Measurements from ENCODE around the gene LAPTM5.

LAPTM5 gene

DNA sequence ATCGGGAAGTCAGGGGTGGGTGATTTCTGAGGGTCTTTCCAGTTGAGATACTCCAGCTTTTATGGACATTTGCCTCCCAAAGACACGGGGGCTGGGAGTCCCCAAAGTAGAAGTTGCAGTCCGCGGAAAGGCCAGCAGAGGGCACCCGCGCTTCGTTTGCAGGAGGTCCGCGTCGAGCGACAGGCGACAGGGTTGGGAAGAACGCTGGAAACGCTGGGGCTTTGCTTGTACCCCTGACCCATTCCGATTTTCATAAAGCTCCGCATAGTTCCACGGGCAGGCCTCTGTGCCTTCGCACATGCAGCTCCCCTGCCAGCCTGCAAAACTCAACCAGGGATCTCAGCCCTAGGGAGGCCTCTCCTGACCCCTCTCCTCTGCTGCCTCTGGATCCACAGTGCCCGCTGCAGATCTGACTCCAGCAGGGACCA, 44.2 kb upstream of the LAPTM5 start (continued):
- TF ChIP-seq, protein P1, sequence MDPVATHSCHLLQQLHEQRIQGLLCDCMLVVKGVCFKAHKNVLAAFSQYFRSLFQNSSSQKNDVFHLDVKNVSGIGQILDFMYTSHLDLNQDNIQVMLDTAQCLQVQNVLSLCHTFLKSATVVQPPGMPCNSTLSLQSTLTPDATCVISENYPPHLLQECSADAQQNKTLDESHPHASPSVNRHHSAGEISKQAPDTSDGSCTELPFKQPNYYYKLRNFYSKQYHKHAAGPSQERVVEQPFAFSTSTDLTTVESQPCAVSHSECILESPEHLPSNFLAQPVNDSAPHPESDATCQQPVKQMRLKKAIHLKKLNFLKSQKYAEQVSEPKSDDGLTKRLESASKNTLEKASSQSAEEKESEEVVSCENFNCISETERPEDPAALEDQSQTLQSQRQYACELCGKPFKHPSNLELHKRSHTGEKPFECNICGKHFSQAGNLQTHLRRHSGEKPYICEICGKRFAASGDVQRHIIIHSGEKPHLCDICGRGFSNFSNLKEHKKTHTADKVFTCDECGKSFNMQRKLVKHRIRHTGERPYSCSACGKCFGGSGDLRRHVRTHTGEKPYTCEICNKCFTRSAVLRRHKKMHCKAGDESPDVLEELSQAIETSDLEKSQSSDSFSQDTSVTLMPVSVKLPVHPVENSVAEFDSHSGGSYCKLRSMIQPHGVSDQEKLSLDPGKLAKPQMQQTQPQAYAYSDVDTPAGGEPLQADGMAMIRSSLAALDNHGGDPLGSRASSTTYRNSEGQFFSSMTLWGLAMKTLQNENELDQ (tag by site-specific recombination; IDR thresholded peaks at IDR 0.05; ENCODE audit: low read depth), result no peak
- no peak for TF ChIP-seq ZNF623 (tag by site-specific recombination; IDR thresholded peaks at IDR 0.05)

DNA sequence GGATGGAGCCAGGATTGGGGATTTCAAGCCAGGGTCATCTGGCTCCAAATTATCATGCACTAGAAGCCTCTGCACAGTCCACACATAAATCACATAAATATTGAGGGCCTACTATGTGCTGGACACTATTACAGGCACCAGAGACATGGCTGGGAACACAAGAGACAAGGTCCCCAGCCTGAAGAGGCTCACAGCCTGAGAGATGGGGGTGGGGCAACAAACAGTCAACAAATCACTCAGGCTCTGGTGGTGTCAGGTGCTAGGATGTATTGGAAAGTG, 41.6 kb upstream of the LAPTM5 start:
- CTCF ChIA-PET, result interaction anchor here (0.7 to 16.7 kb wide), 3 partner anchors 81 to 487 kb away, joined by 4 to 434 read pairs (median 4); no protein-coding TSS in a partner anchor

DNA sequence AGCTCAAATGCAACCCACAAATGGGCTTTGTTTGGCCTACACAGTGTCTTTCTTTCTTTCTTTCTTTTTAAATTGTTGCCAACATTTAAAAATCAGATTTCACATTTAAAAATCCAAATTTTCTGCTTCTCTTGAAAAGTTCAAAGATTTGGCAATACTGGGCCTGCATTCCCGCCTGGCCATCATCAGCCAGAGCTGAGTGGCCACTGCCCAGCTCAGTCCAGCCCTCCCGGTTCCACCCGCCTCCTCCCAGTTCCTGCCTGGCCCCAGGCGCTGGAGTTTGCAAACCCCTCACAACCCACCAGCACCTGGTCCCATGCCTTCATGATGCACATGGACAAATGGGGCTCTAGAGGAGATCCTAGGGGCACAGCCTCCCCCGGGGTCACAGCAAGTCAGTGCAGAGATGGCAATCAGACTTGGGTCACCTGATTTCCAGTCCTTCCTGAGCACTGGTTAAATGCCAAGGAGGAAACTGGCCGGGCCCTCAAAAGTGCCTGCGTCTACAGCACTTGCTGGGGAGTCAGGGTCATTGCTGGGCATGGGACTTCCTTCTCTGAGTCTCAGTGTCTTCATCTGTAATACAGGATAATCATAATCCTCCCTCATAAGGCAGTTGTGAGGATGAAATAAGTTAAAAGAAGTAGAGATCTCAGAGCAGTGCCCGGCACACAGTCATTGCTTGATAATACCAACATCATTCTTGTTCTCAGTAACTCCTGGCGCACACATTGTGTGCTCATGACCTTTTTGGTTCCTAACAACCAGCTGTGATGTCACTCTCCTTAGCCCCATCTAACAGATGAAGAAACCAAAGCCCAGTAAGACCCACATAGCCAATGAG, 41.0 kb upstream of the LAPTM5 start:
- ChIA-PET CTCF (interaction anchor here (0.6 to 16.7 kb wide), 8 partner anchors 16 to 343 kb away, joined by 3 to 434 read pairs (median 4); partner anchors contain the start of gene MATN1), POLR2A (no interaction called here)
- H3K9me3 ChIP-seq (ENCODE audit: control insufficient read depth, insufficient read depth, low read depth, low read length), result no peaks in the 10 kb centered on the region
- no peak overlapping the region for H3K27ac ChIP-seq (ENCODE audit: extremely low read depth, low read depth, low read length)
- TF ChIP-seq ZBTB48 (tag by site-specific recombination; IDR thresholded peaks at IDR 0.05), result no peak
- TF ChIP-seq ZNF629 (tag by site-specific recombination; IDR thresholded peaks at IDR 0.05), result no peak
- TF ChIP-seq SCRT2 (tag by site-specific recombination; IDR thresholded peaks at IDR 0.05), result no peak
- H3K4me3 ChIP-seq (ENCODE audit: low read depth, low read length), result no peak overlapping the region
- H3K36me3 ChIP-seq (ENCODE audit: control insufficient read depth in 2 of 2, insufficient read depth in 1 of 2, low read length in 2 of 2), result no peaks in the 10 kb centered on the region
- no peaks in the 10 kb centered on the region for H3K4me1 ChIP-seq (ENCODE audit: control insufficient read depth, insufficient read depth, low read length)

More for the DNA sequence above, 41.6 kb upstream of the LAPTM5 start:
- Histone ChIP-seq H3K36me3 (ENCODE audit: control insufficient read depth in 2 of 2, insufficient read depth in 1 of 2, low read length in 2 of 2) (no peaks in the 10 kb centered on the region), H3K27ac (ENCODE audit: extremely low read depth, low read depth, low read length) (no peak overlapping the region), H3K4me3 (ENCODE audit: low read depth, low read length) (no peak overlapping the region), H3K9me3 (ENCODE audit: control insufficient read depth, insufficient read depth, low read depth, low read length) (no peaks in the 10 kb centered on the region), H3K4me1 (ENCODE audit: control insufficient read depth, insufficient read depth, low read length) (no peaks in the 10 kb centered on the region)
- POLR2A ChIA-PET, result no interaction called here
- TF ChIP-seq ZBTB17 (tag by site-specific recombination; IDR thresholded peaks at IDR 0.05), result no peak
- 0 out of 2 replicates have a peak, but pooled peaks have one; percentile 36 for TF ChIP-seq MZF1 (tag by site-specific recombination; IDR thresholded peaks at IDR 0.05; ENCODE audit: borderline replicate concordance)

DNA sequence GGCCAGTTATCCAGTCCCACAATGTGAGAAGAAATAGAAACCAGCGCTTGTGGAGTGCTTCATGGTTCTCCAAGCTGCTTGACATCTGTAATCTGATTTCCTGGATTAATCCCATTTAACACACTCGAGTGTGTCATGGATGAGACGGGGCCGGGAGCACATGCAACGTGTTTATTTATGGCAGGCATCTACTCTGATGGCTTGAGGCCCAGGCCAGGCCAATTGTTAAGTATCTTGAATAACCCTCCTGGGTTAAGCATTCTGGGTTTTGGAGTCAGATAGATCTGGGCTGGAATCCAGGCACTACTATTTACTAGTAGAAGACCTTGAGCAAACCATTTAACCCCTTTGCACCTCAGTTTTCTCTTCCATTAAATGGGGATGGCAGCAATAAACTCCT, 37.5 kb upstream of the LAPTM5 start:
- H3K4me1 ChIP-seq (ENCODE audit: control insufficient read depth, insufficient read depth, low read length), result no peaks in the 10 kb centered on the region
- TF ChIP-seq FEZF1 (tag by site-specific recombination; IDR thresholded peaks at IDR 0.05) (no peak), ZNF623 (tag by site-specific recombination; IDR thresholded peaks at IDR 0.05) (no peak), ZNF670 (tag by site-specific recombination; IDR thresholded peaks at IDR 0.05; ENCODE audit: low read depth) (no peak), GLIS1 (tag by site-specific recombination; IDR thresholded peaks at IDR 0.05) (no peak)
- TF ChIP-seq, protein P2, sequence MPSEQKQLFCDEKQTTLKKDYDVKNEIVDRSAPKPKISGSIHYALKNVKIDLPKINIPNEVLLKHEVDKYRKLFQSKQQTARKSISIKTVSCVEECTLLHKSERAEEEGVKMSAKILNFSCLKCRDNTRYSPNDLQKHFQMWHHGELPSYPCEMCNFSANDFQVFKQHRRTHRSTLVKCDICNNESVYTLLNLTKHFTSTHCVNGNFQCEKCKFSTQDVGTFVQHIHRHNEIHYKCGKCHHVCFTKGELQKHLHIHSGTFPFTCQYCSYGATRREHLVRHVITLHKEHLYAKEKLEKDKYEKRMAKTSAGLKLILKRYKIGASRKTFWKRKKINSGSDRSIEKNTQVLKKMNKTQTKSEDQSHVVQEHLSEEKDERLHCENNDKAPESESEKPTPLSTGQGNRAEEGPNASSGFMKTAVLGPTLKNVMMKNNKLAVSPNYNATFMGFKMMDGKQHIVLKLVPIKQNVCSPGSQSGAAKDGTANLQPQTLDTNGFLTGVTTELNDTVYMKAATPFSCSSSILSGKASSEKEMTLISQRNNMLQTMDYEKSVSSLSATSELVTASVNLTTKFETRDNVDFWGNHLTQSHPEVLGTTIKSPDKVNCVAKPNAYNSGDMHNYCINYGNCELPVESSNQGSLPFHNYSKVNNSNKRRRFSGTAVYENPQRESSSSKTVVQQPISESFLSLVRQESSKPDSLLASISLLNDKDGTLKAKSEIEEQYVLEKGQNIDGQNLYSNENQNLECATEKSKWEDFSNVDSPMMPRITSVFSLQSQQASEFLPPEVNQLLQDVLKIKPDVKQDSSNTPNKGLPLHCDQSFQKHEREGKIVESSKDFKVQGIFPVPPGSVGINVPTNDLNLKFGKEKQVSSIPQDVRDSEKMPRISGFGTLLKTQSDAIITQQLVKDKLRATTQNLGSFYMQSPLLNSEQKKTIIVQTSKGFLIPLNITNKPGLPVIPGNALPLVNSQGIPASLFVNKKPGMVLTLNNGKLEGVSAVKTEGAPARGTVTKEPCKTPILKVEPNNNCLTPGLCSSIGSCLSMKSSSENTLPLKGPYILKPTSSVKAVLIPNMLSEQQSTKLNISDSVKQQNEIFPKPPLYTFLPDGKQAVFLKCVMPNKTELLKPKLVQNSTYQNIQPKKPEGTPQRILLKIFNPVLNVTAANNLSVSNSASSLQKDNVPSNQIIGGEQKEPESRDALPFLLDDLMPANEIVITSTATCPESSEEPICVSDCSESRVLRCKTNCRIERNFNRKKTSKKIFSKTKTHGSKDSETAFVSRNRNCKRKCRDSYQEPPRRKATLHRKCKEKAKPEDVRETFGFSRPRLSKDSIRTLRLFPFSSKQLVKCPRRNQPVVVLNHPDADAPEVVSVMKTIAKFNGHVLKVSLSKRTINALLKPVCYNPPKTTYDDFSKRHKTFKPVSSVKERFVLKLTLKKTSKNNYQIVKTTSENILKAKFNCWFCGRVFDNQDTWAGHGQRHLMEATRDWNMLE (tag by site-specific recombination; conservative IDR thresholded peaks at IDR 0.05; ENCODE audit: low read depth), result no peak

More for the DNA sequence above, 37.5 kb upstream of the LAPTM5 start:
- CTCF ChIA-PET, result interaction anchor here (1.4 to 16.7 kb wide), 5 partner anchors 8 to 118 kb away, joined by 4 to 434 read pairs (median 10); no protein-coding TSS in a partner anchor
- H3K4me3 ChIP-seq (ENCODE audit: low read depth, low read length), result no peak overlapping the region
- no peaks in the 10 kb centered on the region for H3K9me3 ChIP-seq (ENCODE audit: control insufficient read depth, insufficient read depth, low read depth, low read length)
- POLR2A ChIA-PET, result no interaction called here
- H3K36me3 ChIP-seq (ENCODE audit: control insufficient read depth in 2 of 2, insufficient read depth in 1 of 2, low read length in 2 of 2), result no peaks in the 10 kb centered on the region
- H3K27ac ChIP-seq (ENCODE audit: extremely low read depth, low read depth, low read length), result no peak overlapping the region

Data from HEK293 (cell line).